ENCODE results near the gene ARHGEF28. TPM values are rescaled to one million over a fixed set of nuclear protein-coding genes. Genes with fewer than 3 reads are reported as not detected.

The ARHGEF28 gene
- total and polyA plus RNA-seq, 9 of the 15 experiments (the other 6 are each of a cell fraction or from before 2014, with no cell fraction given) = 0.27 TPM; not detected in 8

- Histone ChIP-seq H3K9me3 (replicated peaks; ENCODE audit: control insufficient read depth, insufficient read depth, low read depth, low read length) (no peaks in the 10 kb centered on the region), H3K9me1 (ENCODE audit: control insufficient read depth, insufficient read depth, low read length) (no peaks in the 10 kb centered on the region), H3K4me1 (replicated peaks in 1 of 2; ENCODE audit: control insufficient read depth in 2 of 2, insufficient read depth in 2 of 2, low read length in 2 of 2) (no peaks in the 10 kb centered on the region), H3K4me3 (no peak overlapping the region), H3K4me2 (ENCODE audit: insufficient read depth, low read length) (no peak overlapping the region), H2AFZ (ENCODE audit: low read depth, low read length) (no peak overlapping the region), H3K27ac (ENCODE audit: extremely low read depth, low read depth, low read length) (no peak overlapping the region), H4K20me1 (replicated peaks; ENCODE audit: control insufficient read depth, insufficient read depth, low read length) (no peaks in the 10 kb centered on the region), H3K79me2 (ENCODE audit: control insufficient read depth, insufficient read depth, low read length) (no peaks in the 10 kb centered on the region), H3K9ac (ENCODE audit: insufficient read depth in 1 of 2, low read depth in 2 of 2, low read length in 2 of 2) (no peak overlapping the region), H3K27me3 (ENCODE audit: control insufficient read depth in 2 of 2, insufficient read depth in 2 of 2, low read length in 2 of 2) (peaks cover 2 to 8% of the 10 kb centered on the region in 2 experiments; a peak in 2 of 5 replicates), H3K36me3 (ENCODE audit: control insufficient read depth, insufficient read depth, low read length) (no peaks in the 10 kb centered on the region)
- 0% methylated on average over 1 of the region's 1 CpG for WGBS (ENCODE audit: insufficient coverage, low coverage, missing lambda C conversion rate)
- no peak for DNase-seq (ENCODE audit: extremely low read depth in 1 of 4, low spot score in 3 of 4)
- no TSS peak for BruUV-seq (replicated peaks)
- no peak for FAIRE-seq
- TF ChIP-seq MLX (CRISPR knock-in tag; conservative IDR thresholded peaks at IDR 0.05) (no peak), ZFP30 (CRISPR knock-in tag; IDR thresholded peaks at IDR 0.05; ENCODE audit: borderline replicate concordance) (no peak)
- in situ Hi-C loops (cut with MboI) (no loop called here), intact Hi-C loops (cut with micrococcal nuclease) (no loop called here)
- ATAC-seq = no peak
- POLR2A ChIA-PET = no interaction called here
- CTCF ChIA-PET (ENCODE audit: low intra/inter-chr PET ratio) = no interaction called here
These were observed 204.7 kb downstream of the ARHGEF28 start for GRCh38 chr5:73830646-73831045.

- whole genome bisulfite sequencing (ENCODE audit: insufficient coverage, low coverage, missing lambda C conversion rate) = 0% methylated on average over 3 of the region's 3 CpGs
- H4K20me1 ChIP-seq (replicated peaks; ENCODE audit: control insufficient read depth, insufficient read depth, low read length) = no peaks in the 10 kb centered on the region
- no peak overlapping the region for H3K9ac ChIP-seq (ENCODE audit: insufficient read depth in 1 of 2, low read depth in 2 of 2, low read length in 2 of 2)
- peaks cover 2 to 8% of the 10 kb centered on the region in 2 experiments; a peak in 2 of 5 replicates for H3K27me3 ChIP-seq (ENCODE audit: control insufficient read depth in 2 of 2, insufficient read depth in 2 of 2, low read length in 2 of 2)
- H3K79me2 ChIP-seq (ENCODE audit: control insufficient read depth, insufficient read depth, low read length) = no peaks in the 10 kb centered on the region
- ChIA-PET CTCF (ENCODE audit: low intra/inter-chr PET ratio) (interaction anchor here (0.5 kb wide), 1 partner anchor 867 kb away, joined by 3 read pairs; no protein-coding TSS in a partner anchor), POLR2A (no interaction called here)
- H3K4me1 ChIP-seq (replicated peaks in 1 of 2; ENCODE audit: control insufficient read depth in 2 of 2, insufficient read depth in 2 of 2, low read length in 2 of 2) = no peaks in the 10 kb centered on the region
- FAIRE-seq (no peak), DNase-seq (ENCODE audit: extremely low read depth in 1 of 4, low spot score in 3 of 4) (no peak), ATAC-seq (no peak)
- in situ Hi-C loops (cut with MboI) (no loop called here), intact Hi-C loops (cut with micrococcal nuclease) (no loop called here)
- no peak for TF ChIP-seq SFPQ (IDR thresholded peaks at IDR 0.05; ENCODE audit: low read depth, low read length)
- H3K9me3 ChIP-seq (replicated peaks; ENCODE audit: control insufficient read depth, insufficient read depth, low read depth, low read length) = no peaks in the 10 kb centered on the region
- no peak overlapping the region for H3K4me3 ChIP-seq
- H2AFZ ChIP-seq (ENCODE audit: low read depth, low read length) = no peak overlapping the region
- no peaks in the 10 kb centered on the region for H3K36me3 ChIP-seq (ENCODE audit: control insufficient read depth, insufficient read depth, low read length)
- H3K9me1 ChIP-seq (ENCODE audit: control insufficient read depth, insufficient read depth, low read length) = no peaks in the 10 kb centered on the region
- H3K4me2 ChIP-seq (ENCODE audit: insufficient read depth, low read length) = no peak overlapping the region
- no TSS peak for BruUV-seq (replicated peaks)
- no peak overlapping the region for H3K27ac ChIP-seq (ENCODE audit: extremely low read depth, low read depth, low read length)
These were observed 205.1 kb downstream of the ARHGEF28 start for GRCh38 chr5:73831066-73831465.
